Erythroblast (primary cell): Measurements from ENCODE around the gene CACNA1H.

Experiments
- GATA1 ChIP-seq: IDR thresholded peaks from 2 replicates; pipeline ENCODE4 v1.6.1; 2011; ENCODE audit warnings: low read depth, mild to moderate bottlenecking, control low read depth, low read length, moderate library complexity
- POLR2A ChIP-seq: IDR thresholded peaks from 2 replicates; pipeline ENCODE4 v1.6.1; 2011; ENCODE audit warnings: mild to moderate bottlenecking, low read length

- TF ChIP-seq POLR2A, result peak; percentile 8
- no peak for TF ChIP-seq GATA1
Measured at GRCh38 chr16:1188432-1189189, 35.7 kb downstream of the CACNA1H start.
